Progenitor cell of endocrine pancreas (in vitro differentiated cells): ENCODE measurements around the gene TTC27. TPM values are rescaled to one million over a fixed set of nuclear protein-coding genes. Genes with fewer than 3 reads are reported as not detected.

Experiments
- DNase-seq: peaks from one replicate; pipeline ENCODE4 v3.0.0; 2021; ENCODE audit warnings: low spot score; ENCODE audit not compliant: unreplicated experiment
- H3K27ac Mint-ChIP-seq: 2 replicates; pipeline ENCODE4 v1.8.0; 2021; ENCODE audit warnings: mild to moderate bottlenecking, moderate library complexity, mixed read lengths
- H3K27me3 Mint-ChIP-seq: 2 replicates; pipeline ENCODE4 v1.8.0; 2021; ENCODE audit warnings: mixed read lengths
- H3K36me3 Mint-ChIP-seq: 2 replicates; pipeline ENCODE4 v1.8.0; 2022; ENCODE audit warnings: mixed read lengths; ENCODE audit not compliant: insufficient read depth
- H3K4me1 Mint-ChIP-seq: 2 replicates; pipeline ENCODE4 v1.8.0; 2021; ENCODE audit warnings: low read depth, mixed read lengths
- H3K4me3 Mint-ChIP-seq: 2 replicates; pipeline ENCODE4 v1.8.0; 2021; ENCODE audit warnings: low read depth, mild to moderate bottlenecking, moderate library complexity, mixed read lengths
- H3K9me3 Mint-ChIP-seq: 2 replicates; pipeline ENCODE4 v1.8.0; 2021; ENCODE audit warnings: low read depth, mixed read lengths
- CTCF ChIP-seq: fragments of 200-600 bp; sonication (generic); IDR thresholded peaks from one replicate; pipeline ENCODE4 v1.5.0; 2021; ENCODE audit warnings: antibody characterized with exemption, mild to moderate bottlenecking; ENCODE audit not compliant: unreplicated experiment
- total RNA-seq: library from RNA; stranded (reverse); gene quantifications from 2 replicates; pipeline ENCODE4 v1.2.1, GENCODE V29; 2021

The TTC27 gene
- total RNA-seq, 1 donor from 2014 or later: 20.5 TPM

- no peak for TF ChIP-seq CTCF
- no peak overlapping the region for H3K27ac Mint-ChIP-seq
- no peak overlapping the region for H3K4me3 Mint-ChIP-seq
- no peaks in the 10 kb centered on the region for H3K9me3 Mint-ChIP-seq
- H3K36me3 Mint-ChIP-seq: no peaks in the 10 kb centered on the region
- no peaks in the 10 kb centered on the region for H3K4me1 Mint-ChIP-seq
- H3K27me3 Mint-ChIP-seq: no peaks in the 10 kb centered on the region
- DNase-seq: no peak
Measured at GRCh38 chr2:32852856-32853255, 225.0 kb downstream of the TTC27 start.

GRCh38 chr2:32856891-32857290 lies 229.0 kb downstream of the TTC27 start:
- no peak for TF ChIP-seq CTCF
- H3K36me3 Mint-ChIP-seq: no peaks in the 10 kb centered on the region
- H3K9me3 Mint-ChIP-seq: no peaks in the 10 kb centered on the region
- H3K4me3 Mint-ChIP-seq: no peak overlapping the region
- no peaks in the 10 kb centered on the region for H3K4me1 Mint-ChIP-seq
- no peak for DNase-seq
- H3K27me3 Mint-ChIP-seq: no peaks in the 10 kb centered on the region
- no peak overlapping the region for H3K27ac Mint-ChIP-seq

- no peaks in the 10 kb centered on the region for H3K36me3 Mint-ChIP-seq
- no peaks in the 10 kb centered on the region for H3K4me1 Mint-ChIP-seq
- TF ChIP-seq CTCF: no peak
- no peak overlapping the region for H3K4me3 Mint-ChIP-seq
- no peak overlapping the region for H3K27ac Mint-ChIP-seq
- DNase-seq: no peak
- H3K9me3 Mint-ChIP-seq: no peaks in the 10 kb centered on the region
- no peaks in the 10 kb centered on the region for H3K27me3 Mint-ChIP-seq
Measured at GRCh38 chr2:32858713-32859112, 230.9 kb downstream of the TTC27 start.

- DNase-seq: no peak
- Mint-ChIP-seq H3K27ac (no peak overlapping the region), H3K36me3 (no peaks in the 10 kb centered on the region), H3K4me1 (no peaks in the 10 kb centered on the region), H3K4me3 (no peak overlapping the region), H3K27me3 (no peaks in the 10 kb centered on the region), H3K9me3 (no peaks in the 10 kb centered on the region)
- TF ChIP-seq CTCF: no peak
Measured at GRCh38 chr2:32860385-32860784, 232.5 kb downstream of the TTC27 start.

- Mint-ChIP-seq H3K4me1 (no peaks in the 10 kb centered on the region), H3K4me3 (no peak overlapping the region), H3K27ac (peak overlapping the region; percentile 69), H3K27me3 (no peaks in the 10 kb centered on the region), H3K36me3 (no peaks in the 10 kb centered on the region), H3K9me3 (no peaks in the 10 kb centered on the region)
- no peak for DNase-seq
- no peak for TF ChIP-seq CTCF
Measured at GRCh38 chr2:32862269-32863055, 234.6 kb downstream of the TTC27 start.
